GM10248 (cell line): ENCODE measurements around the gene ZNF451.

Source experiments
- CTCF ChIA-PET: fragments of 300-600 bp; sonication (Branson Sonifier 250); formaldehyde crosslinking; extraction: SDS; loops from one replicate; lab custom pipeline; 2021; ENCODE audit warnings: antibody characterized with exemption; lab: Yijun Ruan, JAX
- POLR2A ChIA-PET: fragments of 350-650 bp; sonication (Branson Sonifier 250); formaldehyde crosslinking; extraction: SDS; loops from one replicate; lab custom pipeline; 2020; ENCODE audit warnings: antibody characterized with exemption; lab: Yijun Ruan, JAX
- DNase-seq: peaks from one replicate; pipeline ENCODE4 v3.0.0; 2012; ENCODE audit errors: extremely low spot score
- CTCF ChIP-seq: IDR thresholded peaks from 2 replicates; pipeline ENCODE4 v1.5.1; 2012; ENCODE audit warnings: mild to moderate bottlenecking, low read depth; ENCODE audit errors: extremely low read depth, missing control alignments, control extremely low read depth

Gene ZNF451

GRCh38 chr6:57106990-57107389 lies 17.0 kb downstream of the ZNF451 start:
- CTCF ChIA-PET: interaction anchor here (0.9 kb wide), 1 partner anchor 10 kb away, joined by 3 read pairs; no protein-coding TSS in a partner anchor

DNA sequence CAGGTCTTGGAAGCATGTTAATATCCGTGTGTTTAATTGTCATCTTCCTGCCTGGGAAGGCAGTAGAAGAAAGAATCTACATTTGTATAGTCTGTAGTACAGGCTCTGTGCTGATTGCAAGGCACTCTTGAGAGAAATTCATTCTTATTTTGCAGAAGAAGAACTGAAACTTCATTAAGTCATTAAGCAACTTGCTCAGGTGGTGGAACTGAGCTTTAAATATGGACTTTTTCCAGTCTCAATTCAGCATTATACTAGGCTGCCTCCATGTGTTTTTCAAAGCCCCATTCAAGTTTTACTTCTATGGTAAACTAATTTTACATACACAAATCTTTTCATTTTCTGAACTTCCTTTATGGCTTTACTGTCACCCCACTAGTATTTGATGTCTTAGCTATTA lies 18.7 kb downstream of the ZNF451 start:
- CTCF ChIA-PET: interaction anchor here (0.7 to 1.4 kb wide), 5 partner anchors 10 to 154 kb away, joined by 3 read pairs; partner anchors contain the start of gene BEND6
- no peak for TF ChIP-seq CTCF
- POLR2A ChIA-PET: interaction anchor here (0.5 kb wide), 1 partner anchor 73 kb away, joined by 3 read pairs; no protein-coding TSS in a partner anchor
- DNase-seq: peak; percentile 57

More at GRCh38 chr6:57106990-57107389, 17.0 kb downstream of the ZNF451 start:
- POLR2A ChIA-PET: no interaction called here
- DNase-seq: no peak
- TF ChIP-seq CTCF: no peak

- DNase-seq: no peak
- no peak for TF ChIP-seq CTCF
- ChIA-PET CTCF (interaction anchor here (1.2 kb wide), 1 partner anchor 13 kb away, joined by 3 read pairs; no protein-coding TSS in a partner anchor), POLR2A (no interaction called here)
Measured at GRCh38 chr6:57109880-57110279, 19.9 kb downstream of the ZNF451 start.

DNA sequence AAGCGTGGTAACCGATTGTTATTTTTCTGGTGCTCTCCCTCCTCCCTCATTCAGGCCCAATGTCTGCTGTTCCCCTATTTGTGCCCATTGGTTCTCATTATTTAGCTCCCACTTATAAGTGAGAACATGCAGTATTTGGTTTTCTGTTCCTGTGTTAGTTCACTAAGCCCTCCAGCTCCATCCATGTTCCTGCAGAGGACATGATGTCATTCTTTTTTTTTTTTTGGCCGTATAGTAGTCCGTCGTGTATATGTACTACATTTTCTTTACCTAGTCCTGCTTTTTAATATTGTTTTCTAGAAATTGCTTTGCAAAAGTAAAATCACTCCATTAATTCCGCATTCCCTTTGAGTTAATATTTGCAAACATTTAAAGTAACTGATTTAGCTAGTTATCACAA lies 23.1 kb downstream of the ZNF451 start:
- no peak for DNase-seq
- CTCF ChIA-PET: interaction anchor here (0.8 to 1.9 kb wide), 5 partner anchors 11 to 178 kb away, joined by 3 to 11 read pairs (median 3); no protein-coding TSS in a partner anchor
- no peak for TF ChIP-seq CTCF
- POLR2A ChIA-PET: interaction anchor here (0.6 to 0.7 kb wide), 3 partner anchors 9 to 748 kb away, joined by 3 to 8 read pairs (median 6); no protein-coding TSS in a partner anchor

- no peak for TF ChIP-seq CTCF
- ChIA-PET CTCF (no interaction called here), POLR2A (no interaction called here)
- no peak for DNase-seq
Measured at GRCh38 chr6:57116776-57117175, 26.8 kb downstream of the ZNF451 start.

- TF ChIP-seq CTCF: no peak
- DNase-seq: no peak
- ChIA-PET POLR2A (interaction anchor here (0.6 kb wide), 1 partner anchor 7 kb away, joined by 3 read pairs; no protein-coding TSS in a partner anchor), CTCF (interaction anchor here (1.0 kb wide), 1 partner anchor 58 kb away, joined by 3 read pairs; no protein-coding TSS in a partner anchor)
Measured at GRCh38 chr6:57117796-57118195, 27.8 kb downstream of the ZNF451 start.
